B cell (primary cell): ENCODE data around the gene TMBIM6. TPM values are rescaled to one million over a fixed set of nuclear protein-coding genes. Genes with fewer than 3 reads are reported as not detected.
A peak's percentile ranks its signal among the peaks of the same experiment; 100 is the strongest.

Source experiments
- ATAC-seq: fragments of 200-7000 bp; cut with Tn5 transposase; one replicate; pipeline ENCODE4 v1.10.0; 2021; ENCODE audit warnings: low read depth, mild to moderate bottlenecking, moderate number of reproducible peaks, moderate library complexity
- CTCF ChIA-PET: fragments of 350-600 bp; sonication (Branson Sonifier 250); formaldehyde crosslinking; loops from one replicate; lab custom pipeline; 2021; ENCODE audit warnings: antibody characterized with exemption, inconsistent platforms; lab: Charles Lee
- POLR2A ChIA-PET: fragments of 350-600 bp; sonication (Branson Sonifier 250); formaldehyde crosslinking; loops from one replicate; lab custom pipeline; 2021; ENCODE audit warnings: antibody characterized with exemption; lab: Charles Lee
- DNase-seq: peaks from one replicate; pipeline ENCODE4 v3.0.0; 2013
- H2AFZ ChIP-seq: 2 replicates; pipeline ENCODE4 v1.6.1; 2012; ENCODE audit warnings: mild to moderate bottlenecking, low read depth, low read length; ENCODE audit not compliant: insufficient read depth, poor library complexity, severe bottlenecking
- H3K27ac ChIP-seq, 2 donors: 1 replicate in 1 of 2; 2 replicates in 1 of 2; pipeline ENCODE4 v1.5.1; 2012 to 2013; ENCODE audit warnings: low read length in 2 of 2, mild to moderate bottlenecking in 2 of 2, moderate library complexity in 1 of 2
- H3K27me3 ChIP-seq, 4 experiments: fragments of 200-600 bp in 1 of 4; sonication (generic) in 1 of 4; replicated peaks in 1 of 4; 1 replicate in 2 of 4; 2 replicates in 2 of 4; pipeline versions ENCODE4 v1.6.1 to v1.7.0; 2013 to 2016; ENCODE audit warnings: low read length in 3 of 4, mild to moderate bottlenecking in 2 of 4, mixed read lengths in 1 of 4, moderate library complexity in 1 of 4; ENCODE audit not compliant: insufficient read depth in 4 of 4, control insufficient read depth in 3 of 4; ENCODE audit errors: control extremely low read depth in 1 of 4
- H3K36me3 ChIP-seq, 2 experiments: replicated peaks in 1 of 2; 1 replicate in 1 of 2; 2 replicates in 1 of 2; pipeline versions ENCODE4 v1.6.1 to v1.7.1; 2013; ENCODE audit warnings: low read length in 1 of 2; ENCODE audit not compliant: insufficient read depth in 2 of 2, control insufficient read depth in 1 of 2; ENCODE audit errors: control extremely low read depth in 1 of 2, extremely low read depth in 1 of 2
- H3K4me1 ChIP-seq, 2 donors: fragments of 200-600 bp in 1 of 2; sonication (generic) in 1 of 2; 1 replicate in 1 of 2; 2 replicates in 1 of 2; pipeline versions ENCODE4 v1.5.1 to v1.6.1; 2013 to 2017; ENCODE audit warnings: low read length in 2 of 2; ENCODE audit not compliant: control insufficient read depth in 2 of 2, insufficient read depth in 2 of 2
- H3K4me2 ChIP-seq: replicated peaks from 2 replicates; pipeline ENCODE3; 2012; ENCODE audit warnings: mild to moderate bottlenecking, low read depth, low read length; ENCODE audit not compliant: poor library complexity, severe bottlenecking
- H3K4me3 ChIP-seq, 5 experiments: fragments of 200-600 bp in 1 of 5; sonication (generic) in 1 of 5; 1 replicate in 3 of 5; 2 replicates in 2 of 5; pipeline versions ENCODE4 v1.5.1 to v1.7.0; 2011 to 2016; ENCODE audit warnings: low read length in 4 of 5, mild to moderate bottlenecking in 4 of 5, low read depth in 2 of 5, control low read depth in 1 of 5, moderate library complexity in 1 of 5; ENCODE audit not compliant: insufficient read depth in 1 of 5; ENCODE audit errors: control extremely low read depth in 1 of 5, extremely low read depth in 1 of 5
- H3K79me2 ChIP-seq: fragments of 200-600 bp; sonication (generic); one replicate; pipeline ENCODE4 v1.6.0; 2016; ENCODE audit warnings: low read length; ENCODE audit not compliant: control insufficient read depth, insufficient read depth
- H3K9ac ChIP-seq: fragments of 200-600 bp; sonication (generic); 2 replicates; pipeline ENCODE4 v1.6.1; 2017; ENCODE audit warnings: mild to moderate bottlenecking, low read length, moderate library complexity
- H3K9me3 ChIP-seq, 3 donors: one replicate each; pipeline versions ENCODE4 v1.6.1 to v1.7.1; 2013; ENCODE audit warnings: low read length in 2 of 3; ENCODE audit not compliant: control insufficient read depth in 2 of 3, insufficient read depth in 1 of 3; ENCODE audit errors: control extremely low read depth in 1 of 3
- H4K20me1 ChIP-seq: 2 replicates; pipeline ENCODE4 v1.6.0; 2012; ENCODE audit warnings: mild to moderate bottlenecking, low read length; ENCODE audit not compliant: insufficient read depth, control insufficient read depth, poor library complexity, severe bottlenecking
- H3K27ac Mint-ChIP-seq: one replicate; pipeline ENCODE4 v1.8.0; 2021; ENCODE audit warnings: mixed read lengths
- H3K27me3 Mint-ChIP-seq: one replicate; pipeline ENCODE4 v1.8.0; 2021; ENCODE audit warnings: mixed read lengths
- H3K4me1 Mint-ChIP-seq: one replicate; pipeline ENCODE4 v1.8.0; 2021; ENCODE audit warnings: mixed read lengths
- H3K4me3 Mint-ChIP-seq: one replicate; pipeline ENCODE4 v1.8.0; 2021; ENCODE audit warnings: mixed read lengths
- H3K9me3 Mint-ChIP-seq: one replicate; pipeline ENCODE4 v1.8.0; 2022; ENCODE audit warnings: mixed read lengths; ENCODE audit not compliant: insufficient read depth
- EZH2 ChIP-seq: IDR thresholded peaks from 2 replicates; pipeline ENCODE4 v1.6.1; 2012; ENCODE audit warnings: borderline replicate concordance, low read depth, mild to moderate bottlenecking, moderate library complexity, low read length; ENCODE audit not compliant: insufficient read depth, poor library complexity, severe bottlenecking
- WGBS: methylation state at CpG from one replicate; pipeline ENCODE4 v1.1.5; 2013; ENCODE audit warnings: missing lambda C conversion rate; ENCODE audit not compliant: insufficient coverage; 5-methylcytosine and 5-hydroxymethylcytosine counted together
- intact Hi-C: fragments of 100-400 bp; cut with micrococcal nuclease; formaldehyde crosslinking; loops from one replicate; pipeline ENCODE4 v1.10.0; 2022
- polyA plus RNA-seq: library from polyadenylated mRNA; depleted of rRNA; stranded (reverse); fragments of >200 nt; gene quantifications from 2 replicates; pipeline ENCODE4 v1.2.3, GENCODE V29; 2012
- total RNA-seq, 2 donors: library from RNA; stranded (reverse); fragments of 120-200 nt in 1 of 2; gene quantifications; 1 replicate in 1 of 2; 2 replicates in 1 of 2; pipeline versions ENCODE4 v1.2.3 to v1.2.4, GENCODE V29; 2013 to 2022
- TF ChIP-seq, protein P1 (sequence below): fragments of 200-600 bp; IDR thresholded peaks from one replicate; pipeline ENCODE4 v1.8.0; 2022; ENCODE audit warnings: antibody characterized with exemption, mild to moderate bottlenecking

TMBIM6 gene
- total and polyA plus RNA-seq, 2 donors (not counting 1 experiment from before 2014, with no cell fraction given): 178 to 336 TPM

DNA sequence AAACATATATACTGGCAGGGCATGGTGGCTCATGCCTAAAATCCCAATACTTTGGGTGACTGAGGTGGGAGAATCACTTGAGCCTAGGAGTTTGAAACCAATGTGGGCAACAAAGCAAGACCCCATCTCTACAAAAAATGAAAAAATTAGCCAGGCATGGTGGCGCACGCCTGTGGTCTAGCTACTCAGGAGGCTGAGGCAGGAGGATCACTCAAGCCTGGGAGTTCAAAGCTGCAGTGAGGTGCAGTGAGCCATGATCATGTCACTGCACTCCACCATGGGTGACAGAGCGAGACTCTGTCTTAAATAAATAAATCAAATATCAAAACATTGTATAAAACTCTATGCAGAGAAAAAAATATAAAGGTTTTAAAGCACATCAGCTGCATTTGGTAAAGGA is 39.3 kb upstream of the TMBIM6 start:
- Histone ChIP-seq H4K20me1 (peaks cover 10% of the 10 kb centered on the region), H3K4me1 (peaks cover 81 to 93% of the 10 kb centered on the region in 2 donors), H3K27me3 (no peaks in the 10 kb centered on the region), H3K79me2 (peaks cover 99% of the 10 kb centered on the region), H3K36me3 (no peaks in the 10 kb centered on the region), H3K4me2 (peak overlapping the region; percentile 44), H3K9ac (no peak overlapping the region), H2AFZ (no peak overlapping the region), H3K4me3 (no peak overlapping the region), H3K9me3 (no peaks in the 10 kb centered on the region), H3K27ac (no peak overlapping the region)
- TF ChIP-seq EZH2: no peak
- TF ChIP-seq, protein P1, sequence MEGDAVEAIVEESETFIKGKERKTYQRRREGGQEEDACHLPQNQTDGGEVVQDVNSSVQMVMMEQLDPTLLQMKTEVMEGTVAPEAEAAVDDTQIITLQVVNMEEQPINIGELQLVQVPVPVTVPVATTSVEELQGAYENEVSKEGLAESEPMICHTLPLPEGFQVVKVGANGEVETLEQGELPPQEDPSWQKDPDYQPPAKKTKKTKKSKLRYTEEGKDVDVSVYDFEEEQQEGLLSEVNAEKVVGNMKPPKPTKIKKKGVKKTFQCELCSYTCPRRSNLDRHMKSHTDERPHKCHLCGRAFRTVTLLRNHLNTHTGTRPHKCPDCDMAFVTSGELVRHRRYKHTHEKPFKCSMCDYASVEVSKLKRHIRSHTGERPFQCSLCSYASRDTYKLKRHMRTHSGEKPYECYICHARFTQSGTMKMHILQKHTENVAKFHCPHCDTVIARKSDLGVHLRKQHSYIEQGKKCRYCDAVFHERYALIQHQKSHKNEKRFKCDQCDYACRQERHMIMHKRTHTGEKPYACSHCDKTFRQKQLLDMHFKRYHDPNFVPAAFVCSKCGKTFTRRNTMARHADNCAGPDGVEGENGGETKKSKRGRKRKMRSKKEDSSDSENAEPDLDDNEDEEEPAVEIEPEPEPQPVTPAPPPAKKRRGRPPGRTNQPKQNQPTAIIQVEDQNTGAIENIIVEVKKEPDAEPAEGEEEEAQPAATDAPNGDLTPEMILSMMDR: no peak
- DNase-seq: no peak
- Mint-ChIP-seq H3K4me1 (peaks cover 80% of the 10 kb centered on the region), H3K9me3 (no peaks in the 10 kb centered on the region), H3K4me3 (peak overlapping the region; percentile 32), H3K27ac (peak overlapping the region; percentile 68), H3K27me3 (no peaks in the 10 kb centered on the region)
- ChIA-PET CTCF (interaction anchor here (1.3 to 13.2 kb wide), 7 partner anchors 10 to 77 kb away, joined by 4 to 372 read pairs (median 28); no protein-coding TSS in a partner anchor), POLR2A (interaction anchor here (2.3 kb wide), 1 partner anchor 34 kb away, joined by 7 read pairs; no protein-coding TSS in a partner anchor)
- ATAC-seq: no peak
- intact Hi-C loops: loop anchor here (2.0 kb wide), 1 partner anchor 13 kb away; no protein-coding TSS in a partner anchor
- 6% methylated on average over 2 of the region's 3 CpGs for WGBS

DNA sequence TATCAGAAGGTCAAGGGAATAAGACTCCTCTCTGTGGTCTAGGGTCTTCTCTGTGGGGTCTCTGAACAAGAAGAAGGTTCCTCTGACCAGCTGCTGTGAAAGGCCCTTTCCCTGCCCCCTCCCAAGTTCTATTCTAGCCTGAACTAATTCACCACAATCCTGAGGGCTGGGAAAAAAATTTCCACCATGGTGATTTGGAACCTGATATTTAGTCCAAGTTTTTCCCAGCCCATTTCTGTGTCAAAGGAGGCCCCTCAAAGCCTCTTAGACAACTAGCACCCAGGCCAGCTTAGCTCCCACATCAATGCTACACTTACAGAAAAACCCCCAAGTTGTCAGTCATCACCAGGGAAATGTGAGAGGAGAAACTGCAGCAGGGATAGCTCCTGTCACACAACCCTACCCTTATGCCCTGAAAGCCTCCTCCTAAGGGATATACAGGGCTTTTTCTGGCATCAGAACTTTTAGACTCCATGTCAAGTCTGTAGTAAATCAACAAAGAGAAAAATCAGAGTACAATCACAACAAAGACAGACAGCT is 38.6 kb upstream of the TMBIM6 start:
- H3K4me3 ChIP-seq: no peak overlapping the region
- H3K36me3 ChIP-seq: no peaks in the 10 kb centered on the region
- peaks cover 74 to 88% of the 10 kb centered on the region in 2 donors for H3K4me1 ChIP-seq
- peak overlapping the region; percentile 55 for H3K4me3 Mint-ChIP-seq
- H3K27ac Mint-ChIP-seq: peak overlapping the region; percentile 46
- no peaks in the 10 kb centered on the region for H3K9me3 ChIP-seq
- ChIA-PET CTCF (interaction anchor here (1.0 to 13.2 kb wide), 11 partner anchors 11 to 78 kb away, joined by 3 to 372 read pairs (median 16); no protein-coding TSS in a partner anchor), POLR2A (interaction anchor here (1.2 to 2.5 kb wide), 6 partner anchors 30 to 54 kb away, joined by 3 to 10 read pairs (median 6); partner anchors contain the start of gene TMBIM6)
- ATAC-seq (no peak), DNase-seq (no peak)
- H4K20me1 ChIP-seq: peaks cover 10% of the 10 kb centered on the region
- intact Hi-C loops: loop anchor here (2.0 kb wide), 1 partner anchor 14 kb away; no protein-coding TSS in a partner anchor
- TF ChIP-seq, protein P1: no peak
- no peak for TF ChIP-seq EZH2
- H3K79me2 ChIP-seq: peaks cover 95% of the 10 kb centered on the region
- no peak overlapping the region for H2AFZ ChIP-seq
- no peaks in the 10 kb centered on the region for H3K27me3 ChIP-seq
- no peaks in the 10 kb centered on the region for H3K27me3 Mint-ChIP-seq
- no peak overlapping the region for H3K9ac ChIP-seq
- peak overlapping the region in 1 of 2 donors; percentile 2 for H3K27ac ChIP-seq
- H3K4me1 Mint-ChIP-seq: peaks cover 77% of the 10 kb centered on the region
- H3K9me3 Mint-ChIP-seq: no peaks in the 10 kb centered on the region
- H3K4me2 ChIP-seq: peak overlapping the region; percentile 44
